Inflammatory macrophage treated with lipopolysaccharide for 4 hours (primary cell): ENCODE results near the gene DDX27.

Source experiments
- DNase-seq: peaks from one replicate; pipeline ENCODE4 v3.0.0-alpha.2; 2020

The DDX27 gene

DNA sequence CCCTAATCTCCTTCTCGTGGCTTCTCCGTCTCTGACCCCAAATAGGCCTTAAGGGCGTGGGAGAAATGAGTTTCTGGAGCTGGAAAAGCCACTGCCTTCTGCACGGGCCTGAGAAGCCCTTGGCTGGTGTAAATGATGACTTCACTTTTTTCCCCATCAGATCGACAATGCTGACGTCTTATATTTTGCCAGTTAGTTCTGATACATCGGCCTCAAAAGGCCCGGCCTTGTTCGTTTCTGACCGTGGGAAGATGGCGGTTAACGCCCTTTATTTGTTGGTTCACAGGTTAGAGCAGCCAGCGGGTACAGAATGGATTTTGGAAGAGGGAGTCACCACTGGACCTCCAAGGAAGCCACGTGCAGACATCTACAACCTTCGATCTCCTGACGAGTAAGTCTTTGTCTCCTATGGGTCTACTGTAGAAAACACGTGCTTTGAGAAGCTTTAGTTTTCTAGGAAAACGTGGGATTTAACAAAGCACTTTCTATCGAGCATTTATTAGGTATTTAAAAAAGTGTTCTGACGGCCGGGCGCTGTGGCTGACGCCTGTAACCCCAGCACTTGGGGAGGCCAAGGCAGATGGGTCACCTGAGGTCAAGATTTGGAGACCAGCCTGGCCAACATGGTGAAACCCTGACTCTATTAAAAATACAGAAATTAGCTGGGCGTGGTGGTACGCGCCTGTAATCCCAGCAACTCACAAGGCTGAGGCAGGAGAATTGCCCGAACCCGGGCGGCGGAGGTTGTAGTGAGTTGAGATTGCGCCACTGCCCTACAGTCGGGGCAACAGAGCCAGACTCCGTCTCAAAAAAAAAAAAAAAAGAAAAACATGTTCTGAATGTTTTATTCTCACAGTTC, 59.8 kb downstream of the DDX27 start:
- DNase-seq: peak; percentile 9

DNA sequence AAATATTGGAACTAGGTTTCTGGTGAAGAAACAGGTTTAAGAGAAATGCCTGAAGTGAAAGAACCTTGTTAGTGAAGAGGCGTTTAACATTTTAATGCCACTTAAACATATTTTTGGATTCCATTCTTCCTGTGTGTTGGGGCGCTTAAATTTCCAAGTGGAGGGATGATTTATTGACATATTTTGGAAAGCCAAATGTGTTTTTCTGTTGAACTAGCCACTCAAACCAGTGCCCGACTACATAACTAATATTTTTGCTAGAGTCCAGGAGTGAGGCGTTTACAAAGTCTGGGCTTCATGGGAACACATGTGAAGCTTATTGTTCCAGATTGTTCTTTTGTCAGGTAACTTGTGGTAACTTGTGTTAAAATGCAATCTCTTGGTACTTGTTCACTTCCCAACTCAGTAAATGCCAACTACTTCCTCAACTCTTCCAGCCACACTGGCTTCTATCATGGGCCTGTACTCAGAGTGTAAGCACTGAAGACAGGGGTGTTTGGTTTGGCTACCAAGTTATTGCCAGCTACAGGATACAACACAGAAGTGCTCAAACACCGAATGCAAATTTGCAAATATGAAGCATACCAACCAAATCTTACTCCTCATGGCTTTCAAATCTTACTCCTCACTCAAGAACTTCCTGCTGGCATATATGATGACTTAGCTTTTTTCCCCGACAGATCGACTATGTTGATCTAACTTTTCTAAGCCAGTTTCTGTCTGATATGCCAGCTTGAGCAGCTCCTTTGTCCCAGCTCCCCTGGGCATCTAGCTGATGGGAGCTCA, 60.7 kb downstream of the DDX27 start:
- no peak for DNase-seq

DNA sequence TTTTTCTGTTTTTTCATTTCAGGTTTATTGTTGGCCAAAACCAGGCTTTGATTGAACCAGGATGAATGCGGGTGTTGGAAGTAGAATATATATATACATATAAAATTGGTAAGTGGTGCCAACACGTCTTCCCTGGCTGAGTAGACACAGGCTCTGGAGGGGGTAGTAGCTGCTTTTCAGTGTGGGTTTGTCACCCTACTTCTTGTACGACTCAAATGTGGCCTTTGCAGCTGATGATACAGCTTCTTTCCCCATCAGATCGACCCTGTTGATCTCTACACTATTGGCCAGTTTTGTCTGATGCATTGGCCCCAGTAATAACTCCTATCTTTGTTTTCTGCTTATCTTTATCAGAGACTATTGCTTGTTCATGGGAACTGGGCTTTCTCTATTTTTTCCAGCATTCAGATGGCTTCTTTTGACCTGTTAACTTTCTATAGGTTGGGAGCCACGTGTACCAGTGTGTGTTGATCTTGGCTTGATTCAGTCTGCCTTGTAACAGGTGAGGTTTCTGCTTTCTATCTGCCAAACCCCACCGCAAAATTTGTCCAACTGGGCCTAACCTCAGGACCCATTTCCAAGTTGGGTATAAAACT, 61.3 kb downstream of the DDX27 start:
- no peak for DNase-seq

DNA sequence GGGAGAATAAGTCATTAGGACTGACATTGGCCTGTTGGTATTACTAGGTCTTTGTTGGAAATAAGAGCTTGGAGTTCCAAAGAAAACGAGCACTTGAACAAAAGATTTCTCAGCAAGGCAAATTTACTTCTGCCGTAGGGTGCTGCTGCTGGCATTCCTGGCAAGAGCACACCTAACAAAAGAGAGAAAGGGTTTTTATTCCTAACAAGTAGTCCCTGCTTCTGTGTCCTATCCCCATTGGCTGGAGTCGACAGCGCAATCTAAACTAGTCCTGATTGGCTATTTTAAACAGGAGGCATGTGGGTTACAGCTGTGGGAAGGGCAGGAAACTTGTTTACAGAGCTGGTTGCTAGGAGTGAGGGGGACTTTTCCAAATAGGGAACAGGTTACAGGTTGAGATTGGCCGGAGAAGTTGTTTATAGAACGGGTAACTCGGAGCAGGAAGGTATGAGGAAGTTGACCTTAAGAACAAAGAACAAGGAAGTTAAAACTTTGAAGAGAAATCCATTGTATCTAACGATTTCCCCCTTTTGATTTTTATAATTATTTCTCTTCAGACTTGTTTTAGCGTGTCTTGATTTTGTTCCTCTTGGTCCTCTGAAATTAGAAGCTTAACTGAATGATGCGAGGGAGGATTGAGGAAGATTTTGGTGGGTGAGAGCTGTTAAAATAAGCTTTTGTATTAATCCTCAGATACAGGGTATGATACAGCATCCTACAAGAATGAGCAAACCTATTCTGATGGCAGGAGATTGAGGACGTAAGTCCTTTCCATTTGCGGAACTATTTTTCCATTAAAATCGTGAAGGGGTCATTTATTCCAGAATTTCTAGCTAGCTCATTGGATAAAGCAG, 62.1 kb downstream of the DDX27 start:
- peak; percentile 27 for DNase-seq

DNA sequence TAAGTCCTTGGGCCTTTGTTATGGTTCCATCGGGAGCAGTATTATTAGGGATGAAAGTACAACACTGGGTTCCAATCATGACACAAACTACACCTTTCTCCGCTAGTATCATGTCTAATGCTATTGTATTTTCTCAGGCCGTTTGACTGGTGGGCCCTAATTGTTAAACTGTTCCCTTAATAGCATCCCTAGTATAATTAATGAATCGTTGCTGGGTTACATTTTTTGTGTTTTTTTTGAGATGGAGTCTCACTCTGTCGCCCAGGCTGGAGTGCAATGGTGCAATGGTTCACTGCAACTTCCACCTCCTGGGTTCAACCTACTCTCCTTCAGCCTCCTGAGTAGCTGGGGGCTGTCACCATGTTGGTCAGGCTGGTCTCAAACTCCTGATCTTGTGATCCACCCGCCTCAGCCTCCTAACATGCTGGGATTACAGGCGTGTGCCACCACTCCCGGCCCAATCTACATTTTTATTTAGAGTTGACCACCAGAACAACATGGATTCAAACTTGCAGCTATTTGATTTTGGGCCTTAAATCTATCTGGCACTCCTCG, 62.8 kb downstream of the DDX27 start:
- no peak for DNase-seq

DNA sequence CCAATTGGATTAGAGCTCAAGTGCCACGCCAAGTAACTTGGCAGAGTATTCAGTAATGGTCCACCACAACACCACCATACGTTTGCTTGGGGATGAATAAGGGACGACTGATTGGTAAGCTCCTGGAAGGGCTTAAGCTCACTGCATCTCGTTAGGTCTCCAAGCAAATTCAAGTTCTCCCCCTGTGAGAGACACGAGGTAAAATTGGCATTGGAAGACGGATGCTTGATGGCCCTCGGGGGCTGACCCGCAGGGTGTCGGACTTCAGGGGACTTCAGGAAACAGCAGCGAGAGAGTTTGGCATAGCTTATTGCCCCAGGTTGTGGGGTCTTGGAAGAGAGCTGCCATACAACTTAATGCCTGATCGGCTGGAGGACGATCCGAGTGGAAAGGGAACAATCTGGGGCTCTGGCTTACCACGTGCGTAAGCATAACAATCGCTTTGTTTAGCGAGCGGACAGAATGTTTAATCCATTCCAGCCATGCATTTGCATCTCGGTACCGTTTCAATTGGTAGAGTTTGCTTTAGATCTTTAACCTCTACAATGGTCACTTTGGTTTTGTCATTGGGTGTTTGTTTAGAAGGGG, 63.5 kb downstream of the DDX27 start:
- DNase-seq: no peak

DNA sequence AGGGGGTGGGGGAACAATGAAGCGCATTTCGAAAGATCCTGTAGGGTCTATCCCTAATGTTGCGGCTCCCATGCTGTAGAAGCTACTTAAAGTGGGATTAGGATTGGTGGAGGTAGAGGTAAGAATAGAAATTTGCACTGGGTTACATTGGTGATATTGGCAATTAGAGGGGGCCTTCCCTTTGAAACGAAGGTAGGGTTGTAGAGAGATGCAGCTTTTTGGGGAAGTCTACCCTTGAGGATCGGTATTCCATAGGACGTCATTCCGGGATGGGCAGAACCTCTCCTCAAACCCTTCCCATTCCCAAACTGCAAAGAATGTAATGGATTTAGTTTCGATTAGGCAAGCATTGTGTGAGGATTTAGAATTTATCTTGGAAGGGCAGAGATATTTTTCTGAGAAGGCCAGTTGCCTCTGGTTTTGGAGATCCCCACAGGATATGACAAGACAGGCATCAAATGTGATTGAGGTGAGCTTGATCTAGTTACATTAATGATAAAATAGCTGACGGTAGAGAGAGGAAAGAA, 64.0 kb downstream of the DDX27 start:
- no peak for DNase-seq

DNA sequence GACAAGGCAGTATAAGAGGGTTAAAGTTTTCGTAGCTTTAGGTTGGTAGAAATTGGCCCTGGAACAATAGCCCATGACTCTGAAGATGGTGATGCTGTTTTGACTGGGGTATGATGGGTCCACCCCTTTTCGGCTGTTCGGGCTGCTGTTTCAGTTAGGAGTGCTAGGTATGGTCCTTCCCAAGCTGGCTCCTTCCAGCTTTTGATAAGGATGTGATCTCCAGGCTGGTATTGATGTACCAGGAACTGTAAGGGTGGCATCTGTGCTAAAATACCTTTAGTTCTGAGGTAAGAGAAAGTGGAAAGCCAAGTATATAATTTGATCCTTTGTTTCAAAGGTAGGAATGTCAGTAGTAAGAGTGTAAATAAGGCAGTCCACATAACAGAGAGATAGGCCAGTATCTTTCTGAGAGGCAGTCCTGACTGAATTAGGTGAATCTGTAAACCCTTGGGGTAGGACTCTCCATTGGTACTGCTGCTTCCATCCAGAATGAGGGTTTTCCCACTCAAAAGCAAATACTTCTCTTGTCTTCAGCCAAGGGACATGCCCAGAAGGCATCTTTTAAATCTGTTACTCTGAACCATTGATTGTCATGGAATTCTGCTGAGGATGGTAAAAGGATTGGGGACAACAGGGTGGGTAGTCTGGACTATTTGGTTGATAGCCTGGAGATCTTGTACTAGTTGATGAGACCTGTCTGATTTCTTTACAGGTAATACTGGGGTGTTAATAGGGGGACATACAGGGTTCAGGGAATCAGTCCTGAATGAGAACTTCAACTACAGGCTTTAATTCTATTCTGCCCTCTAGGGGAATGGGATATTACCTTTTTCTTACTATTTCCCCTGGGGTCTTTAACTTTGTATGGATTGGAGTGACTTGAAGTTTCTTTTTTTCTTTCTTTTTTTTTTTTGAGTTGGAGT, 64.7 kb downstream of the DDX27 start:
- no peak for DNase-seq

DNA sequence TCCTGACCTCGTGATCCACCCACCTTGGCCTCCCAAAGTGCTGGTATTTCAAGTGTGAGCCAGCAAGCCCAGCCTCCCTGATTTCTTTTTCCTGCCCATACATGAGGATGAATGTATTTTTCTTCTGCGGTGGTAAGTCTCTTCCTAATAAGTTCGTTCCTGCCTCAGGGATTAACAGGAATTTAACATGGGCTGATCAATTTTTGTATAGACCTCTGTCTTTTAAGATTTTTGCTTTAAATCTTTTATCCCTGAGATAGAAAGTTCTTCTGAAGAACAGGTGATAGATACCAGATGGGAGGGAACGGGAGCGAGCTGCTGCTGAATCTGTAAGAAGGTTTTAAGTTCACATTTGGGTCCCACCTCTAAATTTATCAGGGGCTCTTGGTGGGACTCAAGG, 65.6 kb downstream of the DDX27 start:
- no peak for DNase-seq

DNA sequence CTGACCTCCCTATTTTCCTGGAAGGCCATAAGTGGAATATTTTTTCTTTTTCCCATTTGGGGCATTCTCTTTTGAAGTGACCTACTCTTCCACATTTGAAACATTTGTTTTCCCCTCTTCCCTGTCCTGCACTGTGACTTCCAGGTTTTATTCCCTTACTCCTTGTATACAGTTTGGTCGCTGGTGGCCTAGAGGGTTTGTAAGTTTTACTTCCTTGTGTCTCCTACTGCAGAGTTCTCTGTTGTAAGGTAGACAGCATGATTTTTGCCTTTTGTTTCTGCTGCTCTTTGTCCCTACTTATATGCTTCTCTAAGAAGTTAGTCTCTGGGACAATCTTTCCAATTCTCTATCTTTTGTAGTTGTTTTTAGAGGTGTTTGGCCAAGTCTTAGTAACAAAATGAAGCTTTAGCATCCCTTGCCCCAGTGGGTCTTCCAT, 66.0 kb downstream of the DDX27 start:
- no peak for DNase-seq

DNA sequence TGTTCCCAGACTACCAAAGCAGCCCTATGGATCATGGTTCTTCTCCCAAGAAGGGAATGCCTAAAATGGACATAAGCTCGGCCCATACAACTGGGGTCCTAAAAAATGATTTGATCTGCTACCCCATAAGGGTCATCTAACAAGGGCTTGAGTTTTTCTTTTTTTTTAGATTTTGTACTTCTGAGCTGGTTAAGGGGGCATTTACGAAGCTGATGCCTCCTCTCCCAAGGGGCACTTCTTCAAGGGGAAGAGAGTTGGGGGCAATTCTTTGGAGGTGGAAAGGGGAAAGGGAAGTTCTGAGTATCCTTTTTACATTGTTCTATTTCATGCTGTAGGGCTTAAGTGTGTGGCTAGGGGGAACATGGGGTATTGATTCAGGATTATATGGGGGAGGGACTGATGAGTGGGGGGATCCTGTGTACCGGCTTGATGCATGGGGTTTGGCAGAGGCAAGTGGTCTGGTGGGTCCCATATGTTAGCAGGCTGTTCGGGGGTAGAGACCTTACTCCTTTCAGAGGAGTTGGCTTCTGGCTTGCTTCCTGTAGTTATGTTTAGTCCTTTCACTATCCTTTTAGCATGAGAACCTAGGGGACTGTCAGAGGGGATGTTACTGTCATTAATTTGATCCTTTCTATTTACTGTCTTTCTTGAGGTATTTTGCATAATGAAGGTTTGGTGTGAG, 66.7 kb downstream of the DDX27 start:
- no peak for DNase-seq

DNA sequence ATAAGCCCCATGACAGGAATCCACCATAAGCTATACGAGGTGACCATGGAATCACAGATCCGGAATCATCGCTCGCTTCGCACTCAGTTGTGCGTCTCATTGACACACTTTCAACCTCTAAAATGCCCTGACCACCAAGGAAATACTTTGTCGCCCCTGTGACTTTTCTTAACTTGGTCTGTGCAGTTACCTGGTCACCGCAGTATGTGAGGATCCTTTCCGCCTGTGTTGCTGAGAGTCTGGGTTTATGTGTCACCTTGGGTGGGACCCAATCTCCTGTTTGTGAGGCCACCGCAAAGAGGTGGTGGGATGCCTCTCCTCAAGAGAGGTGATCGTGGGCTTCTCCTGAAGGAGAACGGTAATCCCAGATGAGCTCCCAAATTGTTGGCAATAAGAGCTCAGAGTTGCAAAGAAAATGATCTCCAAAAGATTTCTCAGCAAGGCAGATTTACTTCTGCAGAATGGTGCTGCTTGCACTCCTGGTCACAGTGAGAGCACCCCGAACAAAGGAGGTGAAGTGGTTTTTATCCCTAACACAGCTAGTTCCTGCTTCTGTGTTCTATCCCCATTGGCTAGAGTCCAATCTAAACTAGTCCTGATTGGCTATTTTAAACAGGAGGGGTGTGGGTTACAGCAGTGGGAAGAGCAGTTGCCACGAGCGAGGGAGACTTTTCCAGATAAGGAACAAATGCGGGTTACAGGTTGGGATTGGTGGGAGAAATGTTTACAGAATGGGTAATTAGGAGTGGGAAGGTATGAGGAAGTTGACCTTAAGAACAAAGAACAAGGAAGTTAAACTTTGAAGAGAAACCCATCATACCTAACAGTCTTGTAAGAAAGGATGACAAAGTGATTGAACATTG, 67.7 kb downstream of the DDX27 start:
- peak; percentile 42 for DNase-seq

DNA sequence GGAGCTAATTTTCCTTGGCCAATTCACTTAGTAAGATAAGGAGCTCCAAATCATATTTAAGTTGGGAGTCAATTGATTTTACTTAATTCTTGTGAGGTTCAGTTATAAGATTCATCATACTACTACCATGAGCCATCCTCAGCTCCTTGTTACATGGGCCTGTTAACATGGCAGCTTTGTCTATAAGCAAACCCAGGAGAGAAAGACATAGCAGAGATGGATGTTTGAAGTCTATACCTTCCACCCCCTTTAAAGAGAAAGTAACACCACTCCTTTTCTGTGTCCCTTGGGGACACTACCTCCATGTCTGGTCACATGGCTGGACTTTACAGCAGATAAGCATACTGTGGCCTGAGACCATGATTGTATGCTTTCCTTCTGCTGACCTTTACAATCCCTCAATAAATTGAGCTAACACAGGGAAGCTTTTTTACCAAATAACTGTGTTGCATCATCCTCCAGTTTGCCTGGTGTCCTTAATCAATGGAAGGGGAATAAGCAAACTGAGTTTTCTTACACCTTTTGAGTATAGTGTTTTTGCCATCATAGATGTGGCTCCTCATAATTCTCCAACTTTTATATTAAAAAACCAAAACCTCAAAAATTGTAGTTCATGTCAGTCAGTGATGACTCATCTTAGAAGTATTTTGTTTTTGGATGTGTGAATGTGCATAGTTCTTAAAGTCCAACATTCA, 68.5 kb downstream of the DDX27 start:
- DNase-seq: no peak

DNA sequence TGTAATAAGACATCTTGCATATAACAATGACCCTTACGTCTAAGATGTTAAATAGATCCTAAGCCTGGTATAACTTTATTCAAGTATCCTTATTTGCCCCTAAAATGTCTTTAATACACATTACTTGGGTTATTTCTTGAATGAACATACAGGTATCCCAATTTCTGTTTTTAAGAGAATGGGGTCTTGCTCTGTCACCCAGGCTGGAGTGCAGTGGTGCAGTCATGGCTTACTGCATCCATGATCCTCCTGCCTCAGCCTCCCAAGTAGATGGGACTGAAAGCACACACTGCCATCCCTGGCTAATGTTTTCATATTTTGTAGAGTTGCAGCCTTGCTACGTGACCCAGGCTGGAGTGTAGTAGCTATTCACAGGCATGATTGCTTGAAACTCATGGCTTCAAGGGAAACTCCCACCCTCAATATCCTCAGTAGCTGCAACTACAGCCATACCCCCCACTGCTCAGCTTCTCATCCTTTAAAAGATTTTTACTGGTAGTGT, 69.1 kb downstream of the DDX27 start:
- DNase-seq: no peak

DNA sequence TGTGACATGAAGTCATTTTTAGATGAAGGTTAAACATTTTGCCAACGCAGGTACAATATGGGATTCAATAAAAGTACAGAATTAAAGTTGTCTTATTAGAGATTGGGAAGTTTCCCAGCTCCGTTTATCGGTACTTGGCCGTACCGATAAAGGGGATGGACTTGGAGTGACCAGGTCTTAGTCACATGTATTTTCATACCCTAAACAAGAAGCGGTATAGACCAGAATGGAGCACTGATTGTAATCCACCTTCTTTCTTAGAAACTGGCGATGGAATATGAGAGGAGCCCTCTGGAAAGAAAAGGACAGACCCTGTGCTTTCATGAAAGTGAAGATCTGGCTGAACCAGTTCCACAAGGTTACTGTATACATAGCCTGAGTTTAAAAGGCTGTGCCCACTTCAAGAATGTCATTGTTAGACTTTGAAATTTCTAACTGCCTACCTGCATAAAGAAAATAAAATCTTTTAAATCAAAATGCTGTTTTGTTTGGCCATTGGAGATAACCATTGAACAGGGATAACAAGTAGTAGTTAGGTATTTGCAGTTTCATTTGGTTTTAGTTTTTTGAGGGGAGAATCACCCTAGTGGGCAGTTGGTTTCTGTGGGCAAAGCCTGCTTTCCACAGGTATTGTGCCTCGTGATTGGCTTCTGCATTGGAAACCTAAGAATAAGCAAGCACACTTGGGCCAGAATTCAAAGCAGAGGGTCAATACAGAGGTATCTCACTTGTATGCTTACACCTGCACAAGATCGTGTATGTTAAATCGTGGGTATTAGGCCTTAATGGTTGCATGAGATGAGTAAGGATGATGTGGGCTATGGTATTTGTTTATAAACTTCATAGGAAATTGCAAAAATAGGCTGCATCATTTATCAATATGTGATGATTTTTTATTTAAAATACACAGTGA, 69.8 kb downstream of the DDX27 start:
- no peak for DNase-seq

DNA sequence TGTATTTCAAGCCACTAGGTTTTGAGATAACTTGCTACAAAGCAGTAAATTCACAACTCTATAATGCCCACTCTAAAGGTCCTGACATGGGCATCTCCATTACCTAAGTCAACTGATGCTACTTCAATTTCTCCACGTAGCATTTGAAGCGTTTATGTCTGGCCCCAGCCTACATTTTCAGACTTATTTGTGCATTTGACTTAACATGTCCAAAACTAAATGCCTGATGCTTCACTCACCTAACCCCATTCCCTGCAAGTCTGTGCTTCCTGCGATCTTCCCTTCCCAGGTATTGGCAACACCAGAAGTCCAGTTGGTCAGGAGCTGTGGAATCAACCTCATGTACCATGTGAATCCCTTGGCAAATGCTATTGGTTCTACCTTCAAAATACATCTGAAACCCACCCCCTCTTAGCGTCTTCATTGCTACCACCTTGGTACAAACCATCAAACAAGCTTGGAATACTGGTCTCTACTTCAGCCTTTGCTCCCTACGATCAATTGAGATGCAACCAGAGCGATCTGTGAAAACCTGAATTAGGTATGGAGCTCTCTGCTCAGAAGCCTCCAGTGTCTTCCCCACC, 71.5 kb downstream of the DDX27 start:
- DNase-seq: no peak

DNA sequence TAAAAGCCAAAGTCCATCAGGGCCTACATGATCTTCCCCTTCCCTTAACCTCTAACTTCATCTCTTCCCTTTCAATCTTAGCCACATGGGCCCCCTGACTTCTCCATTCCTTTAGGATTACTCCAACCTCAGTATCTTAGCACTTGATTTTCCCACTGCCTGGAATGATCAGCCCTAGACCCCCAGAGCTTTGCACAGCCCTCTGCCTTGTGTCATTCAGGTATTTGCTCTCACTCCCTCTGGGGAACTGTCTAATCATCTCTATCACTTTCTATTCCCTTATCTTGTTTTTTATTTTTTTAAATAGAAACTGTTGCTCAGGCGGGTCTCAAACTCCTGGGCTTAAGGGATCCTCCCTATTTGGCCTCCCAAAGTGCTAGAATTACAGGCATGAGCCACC, 72.0 kb downstream of the DDX27 start:
- no peak for DNase-seq
